Erythroblast (primary cell): Measurements from ENCODE around the gene TCF7L2.

Experiments used
- GATA1 ChIP-seq: IDR thresholded peaks from 2 replicates; pipeline ENCODE4 v1.6.1; 2011; ENCODE audit warnings: low read depth, mild to moderate bottlenecking, control low read depth, low read length, moderate library complexity
- POLR2A ChIP-seq: IDR thresholded peaks from 2 replicates; pipeline ENCODE4 v1.6.1; 2011; ENCODE audit warnings: mild to moderate bottlenecking, low read length

DNA sequence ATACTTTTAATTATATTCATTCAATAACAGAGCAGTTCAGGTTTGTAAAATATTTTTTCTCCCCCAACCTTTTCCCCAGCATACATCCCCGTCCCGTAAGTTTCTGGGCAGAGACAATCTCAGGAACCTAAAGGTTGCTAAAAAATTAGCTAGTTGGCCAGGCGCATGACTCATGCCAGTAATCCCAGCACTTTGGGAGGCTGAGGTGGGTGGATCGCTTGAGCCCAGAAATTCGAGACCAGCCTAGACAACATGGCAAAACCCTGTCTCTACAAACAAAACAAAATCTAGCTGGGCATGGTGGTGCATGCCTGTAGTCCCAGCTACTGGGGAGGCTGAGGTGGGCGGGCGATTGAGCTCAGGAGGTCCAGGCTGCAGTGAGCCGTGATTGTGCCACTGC, 40.2 kb downstream of the TCF7L2 start:
- TF ChIP-seq GATA1 (no peak), POLR2A (no peak)
